NK-92 (cell line): Measurements from ENCODE around the gene PTPRZ1.

Source experiments
- DNase-seq: peaks from one replicate; lab custom pipeline; 2025; ENCODE audit not compliant: unreplicated experiment; lab: John Stamatoyannopoulos, UW

Gene PTPRZ1

DNA sequence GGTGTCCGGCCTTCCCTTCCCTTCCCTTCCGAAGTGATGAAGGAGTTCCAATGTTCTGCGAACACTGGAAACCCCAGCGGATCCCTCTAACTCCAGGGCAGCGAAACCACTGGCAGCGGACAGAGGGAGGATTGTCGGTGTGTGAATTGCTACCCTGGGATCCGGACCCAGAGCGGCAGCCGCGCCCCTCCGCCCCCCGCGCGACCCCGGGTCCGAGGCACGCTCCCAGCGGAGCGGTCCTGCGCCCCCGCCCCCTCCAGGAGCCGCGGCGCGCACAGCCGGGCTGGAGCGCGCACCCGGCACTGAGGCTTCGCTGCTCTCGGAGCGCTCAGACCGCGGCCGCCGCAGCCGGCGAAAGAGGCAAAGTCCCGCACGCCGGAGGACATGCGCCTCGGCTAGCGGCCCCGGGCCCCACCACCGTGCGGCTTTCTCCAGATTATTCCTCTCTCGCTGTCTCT is at the start of gene PTPRZ1:
Gene PTPRZ1, plus strand, starts transcription at position 331 of the 458 bp plus-strand sequence. CDS start 339 bp downstream, outside the sequence.
- DNase-seq, result no peak

DNA sequence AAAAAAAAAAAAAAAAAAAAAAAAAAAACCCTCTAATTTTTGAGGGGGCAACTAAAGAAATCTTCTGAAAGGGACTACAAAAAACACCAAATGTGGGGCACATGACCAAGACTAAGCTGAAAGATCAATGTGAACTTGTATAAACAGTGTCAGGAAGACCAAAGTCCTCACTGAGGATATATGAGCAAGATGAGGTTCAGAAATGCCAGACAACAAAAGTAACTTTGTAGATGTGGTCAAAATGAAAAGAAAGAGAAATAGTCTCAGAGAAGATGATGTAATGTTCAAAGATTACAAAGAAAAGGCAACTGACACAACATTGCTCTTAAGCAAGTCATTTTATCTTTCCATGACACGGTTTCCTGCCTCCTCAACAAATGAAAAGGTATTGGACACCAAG is 48.7 kb upstream of the PTPRZ1 start:
- no peak for DNase-seq

DNA sequence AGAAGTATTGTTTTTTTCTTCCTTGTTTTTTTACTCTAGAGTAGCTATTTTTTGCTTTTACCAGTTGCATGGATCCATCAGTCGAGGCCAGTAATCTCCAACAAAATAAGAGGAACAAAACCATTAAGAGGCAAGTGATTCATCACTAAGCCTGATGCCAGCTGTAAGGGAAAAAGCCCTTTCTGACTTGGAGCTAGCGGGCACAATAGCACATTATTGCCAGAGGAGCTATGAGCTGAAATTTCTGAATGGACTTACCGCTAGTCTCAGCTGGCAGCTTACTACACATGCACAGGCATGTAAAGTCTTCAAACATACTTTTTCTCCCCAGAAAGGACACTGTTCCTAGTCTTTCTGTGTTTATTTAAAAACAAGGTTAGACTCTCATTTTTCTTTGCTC is 41.6 kb upstream of the PTPRZ1 start:
- DNase-seq, result no peak

DNA sequence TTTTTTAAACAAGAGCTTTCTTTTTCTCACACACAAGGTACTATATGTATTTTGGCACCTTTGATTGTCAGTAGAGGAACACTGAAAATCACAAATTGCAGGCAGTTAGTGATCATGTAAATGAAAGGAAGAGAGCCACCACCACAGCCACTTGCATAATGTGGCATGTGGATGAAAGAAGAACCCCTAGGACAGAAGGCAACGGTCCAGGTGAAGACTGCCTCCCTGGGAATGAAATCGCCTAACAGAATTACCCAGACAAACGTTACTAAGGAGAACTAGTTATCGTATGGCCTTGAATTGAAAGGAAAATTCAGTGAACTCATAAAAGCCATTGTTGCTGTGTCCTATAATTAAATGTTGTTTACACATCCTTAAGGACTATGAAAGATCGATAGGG is 41.2 kb upstream of the PTPRZ1 start:
- no peak for DNase-seq

DNA sequence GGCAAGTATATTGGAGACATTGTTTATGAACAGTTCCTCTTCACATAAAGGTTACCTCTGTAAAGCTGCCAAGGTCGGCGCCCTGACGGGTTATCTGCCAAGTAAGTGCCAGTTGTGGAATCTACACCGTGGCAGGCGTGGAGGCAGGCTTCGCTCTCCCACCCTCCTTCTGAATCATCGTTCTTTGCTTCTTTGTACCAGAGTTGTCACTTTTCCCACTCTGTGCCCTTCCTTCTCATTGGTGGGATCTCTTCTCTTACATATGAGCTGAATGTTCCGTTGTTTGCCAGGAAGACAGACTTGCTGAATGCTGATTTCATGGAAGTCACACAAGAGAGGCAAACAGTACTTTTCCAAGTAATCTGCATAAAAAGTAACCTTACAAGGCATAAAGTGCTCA is 40.6 kb upstream of the PTPRZ1 start:
- no peak for DNase-seq

DNA sequence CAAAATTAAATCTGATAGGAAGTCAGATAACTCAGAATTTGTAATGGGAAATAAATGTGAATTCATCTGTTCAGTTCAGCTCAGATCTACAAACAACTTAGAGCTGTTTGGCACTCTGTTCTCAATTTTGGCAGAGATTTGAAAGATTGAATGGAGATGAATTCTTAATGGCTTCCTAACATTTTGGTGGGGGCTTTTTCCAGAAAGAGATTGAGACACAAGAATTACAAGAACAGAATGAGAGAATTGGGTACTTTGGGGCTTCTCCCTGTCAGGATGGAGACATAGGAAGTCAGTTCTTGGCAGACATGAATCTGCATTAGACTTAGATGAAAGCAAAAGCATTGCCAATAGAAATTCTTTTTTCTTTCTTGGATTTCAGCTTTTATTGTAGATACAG is 39.0 kb upstream of the PTPRZ1 start:
- no peak for DNase-seq

DNA sequence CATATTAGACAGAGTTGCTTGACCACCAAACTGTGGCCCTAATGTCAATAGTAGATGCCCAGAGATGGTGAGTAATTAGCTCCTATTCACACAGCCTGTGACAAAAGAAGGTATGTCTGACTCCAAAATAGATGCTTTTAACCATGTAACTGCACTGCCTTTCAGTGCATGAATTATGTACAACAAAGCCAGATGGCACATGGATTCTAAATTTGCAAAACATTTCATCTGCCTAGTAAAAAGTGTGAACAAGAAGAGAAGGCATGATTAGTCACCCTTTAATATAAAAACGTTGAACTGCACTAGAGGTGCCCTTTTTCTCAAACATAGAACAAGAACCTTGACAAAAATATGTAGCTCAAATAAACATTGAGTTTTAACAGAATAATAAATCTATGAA is 35.5 kb upstream of the PTPRZ1 start:
- DNase-seq, result no peak

DNA sequence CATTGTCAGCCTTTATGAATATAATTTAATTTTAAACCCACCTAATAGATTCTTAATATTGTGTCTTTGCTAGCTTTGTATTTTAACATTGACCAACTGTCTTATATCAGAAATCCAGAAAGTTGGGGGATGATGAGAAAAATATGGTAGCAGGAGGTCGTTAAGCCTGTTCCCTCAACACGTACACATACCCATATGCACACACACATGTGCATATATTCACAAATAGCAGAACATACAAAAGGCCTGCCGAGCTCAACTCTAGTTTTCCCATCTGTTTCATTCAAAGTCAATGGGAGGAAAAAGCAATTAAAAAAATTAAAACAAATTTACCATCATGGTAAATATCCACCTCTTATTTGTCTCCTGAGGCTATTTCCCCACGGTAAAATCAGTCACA is 25.9 kb upstream of the PTPRZ1 start:
- no peak for DNase-seq

DNA sequence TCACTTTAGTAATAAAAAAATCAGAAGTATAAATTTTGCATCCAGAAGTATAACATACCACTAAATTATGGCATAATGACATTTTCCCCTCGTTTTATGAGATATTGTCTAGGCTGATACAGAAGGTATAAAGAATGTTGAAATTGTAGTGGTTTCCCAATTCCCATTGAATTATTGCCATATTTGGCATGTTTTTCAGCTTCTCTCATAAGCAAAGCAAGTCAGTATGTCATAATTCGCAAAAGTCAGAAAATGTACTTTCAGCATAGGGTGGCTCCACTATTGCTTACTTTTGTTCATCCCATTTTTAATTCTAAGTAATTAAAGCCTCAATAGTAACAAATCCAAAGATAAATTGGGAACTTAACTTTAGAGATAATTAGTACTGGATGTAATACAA is 19.7 kb upstream of the PTPRZ1 start:
- DNase-seq, result no peak

DNA sequence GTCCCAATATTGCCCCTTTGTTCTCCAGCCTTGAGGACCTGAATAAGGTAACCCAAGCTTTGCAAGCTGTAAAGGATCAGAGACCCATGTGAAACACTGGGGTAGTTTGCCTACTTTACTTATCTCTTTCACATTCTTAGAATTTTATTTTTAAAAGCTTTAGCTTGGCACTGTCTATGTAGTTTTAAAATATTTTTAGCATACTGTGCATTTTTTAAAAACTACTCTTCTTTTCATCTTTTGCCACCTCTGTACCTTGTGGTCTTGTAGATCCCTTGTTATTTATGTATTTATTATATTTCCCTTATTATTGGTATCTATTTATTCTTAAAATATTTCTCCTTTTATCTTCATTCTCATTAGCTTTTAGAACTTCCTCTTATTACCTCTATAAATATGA is 12.0 kb upstream of the PTPRZ1 start:
- no peak for DNase-seq

DNA sequence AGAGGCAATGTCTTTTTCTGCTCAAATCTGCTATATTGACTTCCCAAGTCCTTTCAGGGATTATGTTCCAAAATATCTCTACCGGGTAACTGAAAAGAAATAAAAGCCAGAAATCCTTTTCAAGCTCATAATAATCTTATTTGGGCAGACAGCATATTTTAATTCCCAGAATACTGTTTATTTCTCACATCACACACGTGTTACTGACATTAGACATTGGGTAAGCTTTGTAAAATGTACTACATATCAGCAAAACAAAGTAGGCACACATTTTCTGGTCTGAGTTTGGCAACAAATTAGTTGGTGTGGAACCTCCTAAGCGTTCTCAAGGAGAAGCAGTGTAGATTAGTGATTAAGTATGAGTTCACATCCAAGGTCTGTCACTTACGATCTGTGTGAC is 10.4 kb upstream of the PTPRZ1 start:
- DNase-seq, result no peak

DNA sequence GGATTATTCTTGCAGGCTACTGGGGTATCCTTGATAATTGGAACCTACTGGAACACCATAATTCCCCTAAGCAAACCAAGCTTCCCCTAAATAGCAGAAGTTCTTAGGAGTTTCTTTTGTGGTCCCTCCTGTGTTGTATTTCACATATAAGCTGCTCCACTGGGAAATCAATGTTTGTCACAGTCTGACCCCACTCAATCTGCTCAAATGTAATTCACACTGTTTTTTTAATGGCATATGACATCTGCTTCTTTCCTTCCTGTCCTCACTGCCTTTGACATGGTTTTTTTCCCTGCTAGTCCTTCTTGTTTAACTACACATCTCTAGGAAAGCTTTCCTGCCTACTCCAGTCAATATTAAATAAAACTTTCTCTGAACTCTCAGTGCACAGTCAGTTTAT is 1.8 kb upstream of the PTPRZ1 start:
- no peak for DNase-seq

DNA sequence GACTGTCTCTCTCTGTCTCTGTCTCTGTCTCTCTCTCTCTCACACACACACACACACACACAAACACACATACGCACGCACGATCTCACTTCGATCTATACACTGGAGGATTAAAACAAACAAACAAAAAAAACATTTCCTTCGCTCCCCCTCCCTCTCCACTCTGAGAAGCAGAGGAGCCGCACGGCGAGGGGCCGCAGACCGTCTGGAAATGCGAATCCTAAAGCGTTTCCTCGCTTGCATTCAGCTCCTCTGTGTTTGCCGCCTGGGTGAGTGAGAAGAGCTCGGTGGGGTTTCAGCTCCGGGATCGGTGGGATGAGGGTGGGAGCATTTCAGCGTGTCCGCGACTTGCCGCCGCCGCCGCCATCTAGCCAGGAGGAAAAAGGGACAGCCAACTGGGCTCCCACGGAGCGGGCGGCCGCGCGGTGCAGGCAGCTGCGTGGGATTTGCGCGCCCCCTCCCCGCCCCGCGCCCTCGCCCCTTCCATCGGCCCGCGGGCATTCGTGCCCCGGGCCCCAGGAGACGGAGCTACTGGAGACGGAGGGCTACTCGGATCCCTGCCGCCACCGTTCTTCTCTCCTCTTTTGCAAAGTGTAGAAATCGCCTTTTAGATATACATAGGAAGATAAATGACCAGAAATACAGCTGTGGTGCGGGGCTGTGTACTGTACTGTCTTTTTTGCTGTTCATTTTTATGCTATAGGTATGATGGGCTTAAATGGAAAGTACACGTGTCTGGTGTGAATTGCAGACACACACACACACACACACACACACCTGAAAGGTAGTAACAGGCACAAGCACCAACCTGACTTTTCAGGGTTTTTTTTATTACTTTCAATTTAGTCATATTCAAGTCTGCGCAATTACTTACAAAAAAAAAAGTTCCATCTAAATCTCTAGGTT is 581 bp downstream of the PTPRZ1 start:
- DNase-seq, result no peak

DNA sequence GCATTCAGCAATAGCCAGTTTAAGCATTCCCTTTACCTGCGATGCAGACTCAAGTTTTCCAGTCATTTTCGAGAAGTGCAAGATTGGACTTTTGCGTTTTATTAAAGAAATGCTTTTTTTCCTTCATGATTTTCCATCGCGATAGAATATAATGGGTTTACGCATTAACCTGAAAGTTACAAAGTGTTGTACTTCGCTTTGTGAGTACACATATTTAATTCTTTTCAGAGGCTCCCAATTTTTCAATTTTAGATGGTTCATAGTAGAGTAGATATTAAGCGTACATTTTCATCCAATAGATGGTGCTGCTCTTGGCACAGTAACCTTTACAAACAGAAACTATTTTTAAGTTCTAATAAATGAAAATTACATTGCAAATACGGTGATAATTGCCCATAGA is 1.3 kb downstream of the PTPRZ1 start:
- DNase-seq, result no peak

DNA sequence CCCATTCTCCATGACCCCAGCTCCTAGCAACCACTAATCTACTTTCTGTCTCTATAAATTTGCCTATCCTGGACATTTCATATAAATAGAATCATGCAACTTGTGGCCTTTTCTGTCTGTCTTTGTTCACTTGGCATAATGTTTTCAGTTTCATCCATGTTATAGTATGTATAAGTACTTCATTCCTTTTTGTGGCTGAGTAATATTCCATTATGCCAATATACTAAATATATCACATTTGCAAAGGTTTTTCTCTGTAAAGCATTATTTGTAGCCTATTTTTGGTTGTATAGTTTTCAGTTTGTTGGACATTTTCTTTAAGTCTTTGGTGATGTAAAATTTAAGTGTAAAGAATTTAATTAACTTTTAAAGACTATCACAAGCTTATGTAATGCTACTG is 2.2 kb downstream of the PTPRZ1 start:
- no peak for DNase-seq

DNA sequence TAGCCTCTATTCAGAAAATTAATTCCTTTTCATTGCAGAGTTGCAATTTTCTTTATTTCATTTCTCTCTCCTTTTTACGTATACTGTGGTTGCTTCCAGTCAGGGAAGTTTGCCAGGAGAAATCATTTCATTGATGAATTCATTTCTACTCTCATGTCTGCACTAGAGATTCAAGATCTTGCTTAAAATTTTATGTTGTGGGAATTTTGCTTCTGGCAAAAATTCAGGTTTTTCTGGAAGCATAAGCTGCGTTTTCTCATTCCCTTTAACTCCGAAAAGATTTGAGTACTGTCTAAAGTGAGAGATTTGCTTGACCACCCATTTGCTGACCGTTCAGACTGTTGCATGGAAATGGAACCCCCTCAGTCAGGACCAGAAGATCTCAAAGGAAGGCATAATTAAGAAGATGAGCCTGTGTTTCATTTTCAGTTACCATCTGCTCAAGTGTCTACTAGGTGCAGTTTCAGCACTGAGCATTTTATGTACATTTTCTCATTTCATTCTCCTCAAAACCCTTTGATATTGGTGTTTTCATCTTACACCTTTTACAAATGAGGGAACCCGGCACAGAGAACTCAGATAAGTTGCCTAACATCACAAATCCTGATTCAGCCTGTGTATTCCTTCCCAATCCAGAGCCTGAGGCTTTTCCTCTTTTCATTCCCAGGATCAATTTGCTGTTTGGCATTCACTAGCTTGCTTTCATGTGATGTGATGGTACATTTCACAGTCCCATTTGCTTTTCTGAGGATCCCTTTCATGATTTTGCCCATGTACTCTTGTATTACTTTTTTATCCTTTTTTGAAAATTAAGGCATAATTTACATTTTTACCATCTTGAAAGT is 3.9 kb downstream of the PTPRZ1 start:
- DNase-seq, result no peak

DNA sequence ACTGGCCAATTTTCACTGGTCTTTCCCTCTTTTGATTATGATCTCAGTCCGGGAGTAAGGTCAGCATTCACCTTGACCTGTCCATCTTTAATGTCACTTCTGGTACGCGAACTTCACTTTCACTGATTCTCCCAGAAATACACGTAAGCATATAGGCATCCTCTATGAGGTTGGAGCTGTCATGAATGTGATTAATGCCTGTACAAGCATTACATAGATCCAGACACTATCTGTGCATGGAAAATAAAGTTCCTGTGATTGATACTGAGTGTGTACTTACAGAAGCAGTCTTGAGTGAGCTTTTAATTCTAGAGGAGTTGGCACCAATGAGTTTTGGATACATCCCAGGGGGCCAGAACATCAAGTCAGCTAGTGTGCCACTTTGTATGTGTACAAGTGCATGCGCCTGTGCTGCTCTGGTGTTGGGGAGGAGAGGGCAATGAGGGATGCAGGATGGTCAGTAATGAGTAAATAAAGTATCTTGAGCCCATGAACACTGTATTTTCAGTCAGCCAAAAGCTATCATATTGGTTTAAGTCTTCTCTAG is 6.0 kb downstream of the PTPRZ1 start:
- no peak for DNase-seq

DNA sequence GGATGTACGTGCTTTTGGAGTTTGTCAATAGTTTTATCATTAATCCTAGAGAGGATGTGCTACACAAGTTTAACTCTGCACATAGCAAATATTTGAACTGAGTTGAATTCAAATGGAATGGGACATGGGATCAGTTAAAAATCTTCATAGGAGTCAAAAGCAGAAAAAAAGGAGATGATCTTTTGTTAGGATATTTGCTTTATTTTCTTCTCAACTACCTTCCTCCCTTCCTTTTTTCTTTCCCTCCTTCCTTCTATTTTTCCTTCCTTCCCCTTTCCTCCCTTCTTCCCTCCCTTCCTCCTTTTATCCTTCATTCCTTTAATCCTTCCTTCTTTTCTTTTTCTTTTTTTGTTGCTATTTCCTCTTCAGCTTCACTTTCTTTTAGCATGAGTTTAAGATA is 6.6 kb downstream of the PTPRZ1 start:
- DNase-seq, result no peak

DNA sequence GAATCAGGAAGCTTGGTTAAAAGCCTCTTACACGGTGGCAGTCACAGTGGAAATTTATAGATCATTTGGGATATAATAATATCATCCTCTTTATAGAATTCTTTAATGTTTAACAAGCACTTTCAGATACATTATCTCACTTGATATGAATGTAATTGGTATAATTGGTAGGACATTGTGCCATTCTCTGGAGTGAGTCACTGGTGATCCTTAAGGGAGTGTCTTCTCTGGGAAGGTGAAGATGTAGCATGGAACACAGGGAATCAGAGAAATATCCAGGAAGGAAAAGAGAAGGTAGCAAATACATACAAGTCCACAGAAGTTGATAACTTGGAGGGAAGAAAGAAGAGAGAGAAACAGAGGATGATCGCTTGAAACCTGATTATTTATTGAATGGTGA is 9.8 kb downstream of the PTPRZ1 start:
- DNase-seq, result no peak

DNA sequence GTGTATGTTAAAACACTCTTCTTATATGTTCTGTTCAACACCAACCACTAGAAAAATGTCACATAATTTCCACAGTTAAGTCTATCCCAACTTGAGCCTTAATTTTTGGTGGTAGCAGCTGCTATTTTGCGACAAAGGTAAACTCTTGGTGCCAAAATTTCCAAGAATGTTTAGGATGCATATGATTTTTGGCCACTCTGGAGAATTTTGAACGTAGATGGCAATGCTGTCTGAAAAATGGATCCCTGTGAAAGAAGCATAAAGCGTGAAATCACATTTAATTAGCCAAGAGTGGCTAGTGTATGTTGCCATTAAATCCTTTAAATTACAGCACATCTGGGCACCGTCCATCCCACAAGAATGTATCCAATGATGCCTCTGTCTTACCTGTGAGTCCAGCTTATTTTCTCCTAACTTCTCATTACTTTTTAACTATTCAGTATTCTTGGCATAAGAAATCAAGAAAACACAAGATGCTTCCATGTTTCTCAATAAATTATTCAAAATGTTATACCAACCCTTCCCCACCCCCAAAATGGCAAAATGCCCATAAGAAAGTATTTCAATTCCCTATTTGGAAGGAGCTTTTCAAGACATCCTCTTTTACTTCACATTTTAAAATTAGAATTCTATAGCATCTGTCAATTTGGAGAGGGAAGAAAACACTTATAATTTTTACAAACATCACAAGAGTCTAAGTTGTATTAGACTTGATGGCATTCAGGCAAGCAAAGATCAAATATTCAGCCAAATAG is 12.4 kb downstream of the PTPRZ1 start:
- no peak for DNase-seq

DNA sequence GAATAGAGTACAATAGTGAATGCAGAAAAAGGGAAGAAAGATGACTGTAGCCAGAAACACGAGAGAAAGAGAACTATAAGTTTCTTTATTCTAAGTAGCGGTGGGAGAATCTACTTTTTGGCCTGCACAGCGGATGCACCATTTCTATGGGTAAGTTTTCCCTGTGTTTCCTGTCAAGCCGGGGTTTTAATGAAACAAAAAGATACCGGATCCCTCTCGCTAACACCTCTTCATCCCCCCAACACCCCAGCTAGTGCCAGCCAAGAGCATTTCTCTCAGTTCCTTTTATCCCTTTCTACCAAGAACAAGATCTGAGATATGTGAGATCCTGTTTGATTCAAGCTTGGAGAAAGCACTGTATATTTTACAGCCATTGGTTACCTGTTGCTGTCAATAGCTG is 14.7 kb downstream of the PTPRZ1 start:
- no peak for DNase-seq
